GM19324 (cell line): Measurements from ENCODE around the gene AFF4.

Experiments used
- ATAC-seq: cut with Tn5 transposase; IDR thresholded peaks from one replicate; pipeline ENCODE4 v1.9.1; 2021; ENCODE audit warnings: mild to moderate bottlenecking, moderate library complexity; ENCODE audit not compliant: unreplicated experiment, low FRiP score

Gene AFF4

DNA sequence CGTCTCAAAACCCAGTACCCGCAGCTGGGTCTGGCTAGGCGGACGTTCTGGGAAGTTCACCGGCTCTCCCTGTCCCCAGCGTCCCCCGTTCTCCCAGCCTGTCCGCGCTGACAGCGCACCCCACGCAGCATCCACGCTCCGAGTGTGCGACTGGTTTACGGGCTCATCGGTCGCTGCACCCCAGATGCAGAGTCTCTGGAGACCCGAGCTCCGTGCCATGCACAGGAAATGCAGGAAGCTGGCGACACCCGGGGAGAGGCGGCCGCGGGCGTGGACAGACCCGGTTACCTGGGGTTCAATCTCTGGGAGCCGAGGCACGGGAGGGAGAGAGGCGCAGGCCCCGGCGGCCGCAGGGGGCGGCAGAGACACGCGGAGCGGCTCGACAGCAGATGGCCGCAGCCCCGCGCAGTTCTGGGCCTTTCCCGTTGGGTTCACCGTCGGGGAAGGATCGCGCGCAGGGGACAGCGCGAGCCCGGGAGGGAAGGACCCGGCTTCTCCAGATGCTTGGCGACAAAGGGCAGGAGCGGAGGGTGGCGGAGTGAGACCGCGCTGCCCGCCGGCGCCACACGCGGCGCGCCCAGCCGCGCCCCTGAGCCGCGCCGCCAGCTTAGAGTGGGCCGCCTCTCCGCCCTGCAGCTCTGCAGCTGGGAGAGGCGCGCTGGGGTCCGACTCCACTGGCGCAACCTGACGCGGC lies 133.5 kb downstream of the AFF4 start:
- ATAC-seq: peak; percentile 82

DNA sequence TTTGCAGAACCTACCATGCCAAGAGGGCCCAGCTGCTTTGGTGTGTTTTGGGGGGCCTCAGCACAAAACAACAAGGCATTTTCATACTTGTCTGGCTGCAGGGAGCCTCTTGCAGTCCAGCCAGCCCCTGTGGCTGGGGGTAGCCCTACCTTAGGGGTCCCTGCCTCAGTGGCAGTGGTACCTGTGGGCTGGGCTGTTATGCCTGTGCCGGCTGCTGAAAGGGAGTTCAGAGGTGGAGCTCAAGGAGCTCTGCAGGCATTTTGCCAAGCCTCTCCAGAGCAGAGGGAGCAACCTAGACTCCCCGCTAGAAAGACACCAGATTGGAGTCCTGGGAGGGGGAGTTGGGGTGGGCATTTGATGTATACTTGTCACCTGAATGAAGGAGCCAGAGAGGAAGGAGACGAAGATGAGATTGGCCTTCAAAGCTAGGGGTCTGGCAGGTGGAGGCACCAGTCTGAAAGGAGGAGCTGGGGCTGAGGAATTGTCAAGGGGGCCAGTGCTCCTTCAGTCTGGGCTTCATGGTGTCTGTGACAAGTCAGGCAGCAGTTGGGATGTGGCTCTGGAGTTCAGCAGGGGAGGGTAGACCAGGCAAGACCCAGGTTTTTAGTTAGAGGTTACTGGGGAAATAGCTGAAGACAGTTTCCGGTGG lies 134.5 kb downstream of the AFF4 start:
- ATAC-seq: no peak

DNA sequence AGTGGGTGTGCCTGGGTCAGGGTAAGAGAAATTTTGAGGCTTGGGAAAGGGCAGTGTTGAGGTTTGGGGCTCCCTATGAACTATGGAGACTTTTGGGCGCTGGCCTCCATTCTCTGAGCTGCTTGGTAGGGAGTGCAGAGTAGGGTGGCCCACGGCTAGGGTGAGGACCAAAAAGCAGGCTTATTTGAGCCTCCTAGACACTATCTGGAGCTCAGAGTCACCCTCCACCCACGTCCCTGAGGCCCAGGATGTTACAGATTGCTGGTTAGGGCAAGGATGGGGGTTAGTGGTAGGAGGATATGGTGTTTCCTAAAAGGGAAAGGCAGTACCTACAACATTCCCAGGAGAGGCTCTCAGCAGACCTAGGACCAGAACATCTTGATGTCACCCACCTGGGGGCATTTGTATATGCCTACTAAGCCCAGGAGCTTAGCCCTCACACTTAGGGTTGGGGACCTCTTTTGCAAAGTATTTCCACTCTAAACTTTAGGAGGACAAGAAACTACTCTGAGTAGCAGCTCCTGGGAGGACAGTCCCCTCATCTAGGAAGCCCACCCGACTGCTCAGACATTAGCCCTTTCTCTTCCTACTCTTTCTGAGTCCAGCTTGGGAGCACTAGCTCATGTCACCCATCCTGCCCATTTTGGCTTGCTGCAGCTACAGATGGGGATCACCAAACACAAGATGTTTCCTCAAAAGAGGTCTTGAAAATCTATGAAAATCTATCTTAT lies 135.3 kb downstream of the AFF4 start:
- ATAC-seq: no peak

DNA sequence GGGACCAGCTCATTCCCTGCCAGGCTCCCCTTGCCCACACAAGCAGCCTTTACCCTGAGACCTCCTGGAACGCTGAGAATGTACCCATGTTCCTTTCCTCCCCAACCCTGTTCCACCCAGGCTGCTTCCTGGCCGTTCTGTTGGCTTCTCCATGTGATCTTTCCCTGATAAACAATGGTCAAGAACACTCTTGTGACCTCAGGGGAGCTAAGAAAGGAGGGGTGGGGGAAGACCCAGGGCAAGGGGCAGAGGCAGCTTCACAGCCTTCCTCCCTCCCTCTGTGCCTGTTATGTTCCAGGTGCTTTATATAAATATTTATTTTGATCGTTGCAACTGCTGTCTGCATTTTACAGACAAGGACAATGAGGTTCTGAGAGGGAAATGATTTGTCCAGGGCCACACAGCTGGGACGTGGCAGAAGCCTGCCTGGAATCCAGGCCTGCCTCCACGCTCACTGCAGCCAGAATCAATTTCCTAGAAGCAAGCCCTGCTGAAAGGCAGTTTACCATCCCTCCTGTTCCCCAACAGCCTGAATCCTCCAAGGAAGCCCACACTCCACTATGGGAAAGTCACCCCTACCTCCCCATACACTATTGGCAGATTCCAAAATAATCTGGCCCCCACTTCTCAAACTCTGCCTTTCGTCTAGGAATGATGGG lies 136.9 kb downstream of the AFF4 start:
- no peak for ATAC-seq

DNA sequence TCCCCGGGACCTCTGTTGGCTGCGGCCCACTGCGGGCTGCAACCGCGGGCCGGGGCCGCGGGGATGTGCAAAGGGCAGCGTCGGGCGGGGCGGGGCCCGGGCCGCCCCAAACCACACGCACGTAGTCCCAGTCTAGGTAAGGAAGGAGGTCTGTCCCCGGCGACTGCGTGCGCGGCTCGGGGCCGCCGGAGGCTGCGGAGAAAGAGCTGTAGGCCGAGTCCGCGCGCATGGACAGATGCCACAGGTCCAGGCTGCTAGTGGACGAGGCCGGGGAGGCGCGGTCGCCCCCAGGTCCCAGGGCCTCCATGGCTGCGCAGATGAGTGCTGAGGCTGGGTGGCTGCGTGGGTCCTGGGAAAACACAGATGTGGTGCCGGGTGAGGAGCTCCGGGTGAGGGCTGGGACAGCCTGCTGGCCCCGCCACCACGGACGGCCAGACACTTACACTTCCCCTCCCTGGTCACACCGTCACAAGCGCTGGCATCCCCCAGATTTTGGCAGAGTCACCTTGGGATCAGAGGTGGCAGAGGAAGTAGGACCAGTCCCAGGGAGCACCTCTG lies 137.5 kb downstream of the AFF4 start:
- no peak for ATAC-seq
